Ishikawa (cell line): ENCODE measurements around the gene TIMM44.

Source experiments
- CEBPB ChIP-seq: IDR thresholded peaks from 2 replicates; pipeline ENCODE4 v1.6.1; 2012
- EP300 ChIP-seq: IDR thresholded peaks from 2 replicates; pipeline ENCODE4 v1.6.1; 2012; ENCODE audit warnings: borderline replicate concordance
- FOXM1 ChIP-seq: IDR thresholded peaks from 2 replicates; pipeline ENCODE4 v1.6.1; 2012; ENCODE audit warnings: low read depth, borderline replicate concordance
- TAF1 ChIP-seq: IDR thresholded peaks from 2 replicates; pipeline ENCODE4 v1.6.1; 2012; ENCODE audit warnings: low read depth, mild to moderate bottlenecking
- TEAD4 ChIP-seq: IDR thresholded peaks from 2 replicates; pipeline ENCODE4 v1.6.1; 2012
- YY1 ChIP-seq: IDR thresholded peaks from 2 replicates; pipeline ENCODE4 v1.6.1; 2012; ENCODE audit warnings: low read depth
- ZBTB7A ChIP-seq: IDR thresholded peaks from 2 replicates; pipeline ENCODE4 v1.6.1; 2012; ENCODE audit warnings: low read depth
- TF ChIP-seq, protein P1 (sequence below): IDR thresholded peaks from 2 replicates; pipeline ENCODE4 v1.6.1; 2012
- TF ChIP-seq, protein P2 (sequence below): IDR thresholded peaks from 2 replicates; pipeline ENCODE4 v1.6.1; 2012; ENCODE audit warnings: low read depth, mild to moderate bottlenecking
- TF ChIP-seq, protein P3 (sequence below): IDR thresholded peaks from 2 replicates; pipeline ENCODE4 v1.6.1; 2012

DNA sequence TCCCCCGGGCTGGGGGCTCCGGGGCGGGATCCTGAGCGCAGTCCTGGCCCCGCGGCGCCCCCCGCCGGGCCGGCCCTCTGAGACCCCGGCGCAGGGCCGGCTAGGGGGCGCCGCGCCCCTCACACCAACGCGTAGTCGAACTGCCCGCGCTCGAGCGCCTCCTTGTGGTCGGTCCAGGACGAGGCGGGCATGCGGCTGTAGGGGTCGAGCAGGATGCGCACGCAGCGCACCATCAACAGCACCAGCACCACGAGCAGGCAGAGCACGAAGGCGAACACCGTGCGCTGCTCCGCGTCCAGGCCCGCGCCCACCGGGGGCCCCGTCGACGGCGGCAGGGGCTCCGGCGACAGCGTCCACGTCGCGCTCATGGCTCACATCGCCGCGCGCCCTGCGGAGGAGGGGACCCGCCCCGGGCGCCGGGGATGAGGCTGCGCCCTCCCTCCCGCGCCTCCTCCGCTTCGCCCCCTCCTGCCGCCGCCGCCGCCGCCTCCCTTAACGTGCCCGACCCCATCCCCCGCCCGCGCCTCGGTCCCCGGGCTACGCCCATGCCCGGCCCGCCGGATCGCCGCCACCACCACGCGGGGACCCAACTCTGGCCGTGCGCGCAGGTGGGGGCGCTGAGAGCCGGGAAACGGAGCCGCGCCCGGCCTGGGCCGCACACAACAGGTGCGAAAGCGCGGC is 18.2 kb downstream of the TIMM44 start:
- TF ChIP-seq, protein P1, sequence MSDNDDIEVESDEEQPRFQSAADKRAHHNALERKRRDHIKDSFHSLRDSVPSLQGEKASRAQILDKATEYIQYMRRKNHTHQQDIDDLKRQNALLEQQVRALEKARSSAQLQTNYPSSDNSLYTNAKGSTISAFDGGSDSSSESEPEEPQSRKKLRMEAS: peak; percentile 99
- TF ChIP-seq FOXM1 (no peak), EP300 (no peak), TEAD4 (no peak), ZBTB7A (peak; percentile 99), YY1 (no peak), TAF1 (no peak), CEBPB (no peak)
- TF ChIP-seq, protein P2, sequence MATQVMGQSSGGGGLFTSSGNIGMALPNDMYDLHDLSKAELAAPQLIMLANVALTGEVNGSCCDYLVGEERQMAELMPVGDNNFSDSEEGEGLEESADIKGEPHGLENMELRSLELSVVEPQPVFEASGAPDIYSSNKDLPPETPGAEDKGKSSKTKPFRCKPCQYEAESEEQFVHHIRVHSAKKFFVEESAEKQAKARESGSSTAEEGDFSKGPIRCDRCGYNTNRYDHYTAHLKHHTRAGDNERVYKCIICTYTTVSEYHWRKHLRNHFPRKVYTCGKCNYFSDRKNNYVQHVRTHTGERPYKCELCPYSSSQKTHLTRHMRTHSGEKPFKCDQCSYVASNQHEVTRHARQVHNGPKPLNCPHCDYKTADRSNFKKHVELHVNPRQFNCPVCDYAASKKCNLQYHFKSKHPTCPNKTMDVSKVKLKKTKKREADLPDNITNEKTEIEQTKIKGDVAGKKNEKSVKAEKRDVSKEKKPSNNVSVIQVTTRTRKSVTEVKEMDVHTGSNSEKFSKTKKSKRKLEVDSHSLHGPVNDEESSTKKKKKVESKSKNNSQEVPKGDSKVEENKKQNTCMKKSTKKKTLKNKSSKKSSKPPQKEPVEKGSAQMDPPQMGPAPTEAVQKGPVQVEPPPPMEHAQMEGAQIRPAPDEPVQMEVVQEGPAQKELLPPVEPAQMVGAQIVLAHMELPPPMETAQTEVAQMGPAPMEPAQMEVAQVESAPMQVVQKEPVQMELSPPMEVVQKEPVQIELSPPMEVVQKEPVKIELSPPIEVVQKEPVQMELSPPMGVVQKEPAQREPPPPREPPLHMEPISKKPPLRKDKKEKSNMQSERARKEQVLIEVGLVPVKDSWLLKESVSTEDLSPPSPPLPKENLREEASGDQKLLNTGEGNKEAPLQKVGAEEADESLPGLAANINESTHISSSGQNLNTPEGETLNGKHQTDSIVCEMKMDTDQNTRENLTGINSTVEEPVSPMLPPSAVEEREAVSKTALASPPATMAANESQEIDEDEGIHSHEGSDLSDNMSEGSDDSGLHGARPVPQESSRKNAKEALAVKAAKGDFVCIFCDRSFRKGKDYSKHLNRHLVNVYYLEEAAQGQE: no peak
- TF ChIP-seq, protein P3, sequence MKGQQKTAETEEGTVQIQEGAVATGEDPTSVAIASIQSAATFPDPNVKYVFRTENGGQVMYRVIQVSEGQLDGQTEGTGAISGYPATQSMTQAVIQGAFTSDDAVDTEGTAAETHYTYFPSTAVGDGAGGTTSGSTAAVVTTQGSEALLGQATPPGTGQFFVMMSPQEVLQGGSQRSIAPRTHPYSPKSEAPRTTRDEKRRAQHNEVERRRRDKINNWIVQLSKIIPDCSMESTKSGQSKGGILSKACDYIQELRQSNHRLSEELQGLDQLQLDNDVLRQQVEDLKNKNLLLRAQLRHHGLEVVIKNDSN: no peak
